Peyer's patch (tissue), 4 donors: Measurements from ENCODE around the gene AUTS2. TPM values are rescaled to one million over a fixed set of nuclear protein-coding genes. Genes with fewer than 3 reads are reported as not detected.

Experiments
- DNase-seq, 3 donors: peaks; one replicate each; pipeline ENCODE4 v3.0.0-alpha.2; 2017 to 2019
- H3K27ac ChIP-seq, 4 donors: fragments of 200-600 bp; sonication (generic); one replicate each; pipeline ENCODE4 v1.5.1; 2016 to 2019
- H3K27me3 ChIP-seq, 2 donors: fragments of 200-600 bp; sonication (generic); one replicate each; pipeline ENCODE4 v1.5.1; 2019
- H3K36me3 ChIP-seq, 3 donors: fragments of 200-600 bp; sonication (generic); one replicate each; pipeline ENCODE4 v1.5.1; 2016 to 2019
- H3K4me1 ChIP-seq, 4 donors: fragments of 200-600 bp; sonication (generic); one replicate each; pipeline ENCODE4 v1.5.1; 2016 to 2019
- H3K4me3 ChIP-seq, 4 donors: fragments of 200-600 bp; sonication (generic); 1 replicate in 3 of 4; 2 replicates in 1 of 4; pipeline ENCODE4 v1.5.1; 2016 to 2019; ENCODE audit warnings: mild to moderate bottlenecking in 1 of 4
- H3K9me3 ChIP-seq, 4 donors: fragments of 200-600 bp; sonication (generic); one replicate each; pipeline ENCODE4 v1.5.1; 2016 to 2019; ENCODE audit warnings: mild to moderate bottlenecking in 1 of 4
- POLR2A ChIP-seq, 2 donors: fragments of 450-650 bp; IDR thresholded peaks; one replicate each; pipeline ENCODE4 v1.5.1; 2017; ENCODE audit warnings: antibody characterized with exemption in 2 of 2, mild to moderate bottlenecking in 2 of 2, moderate library complexity in 2 of 2
- total RNA-seq, 4 donors: library from RNA; depleted of rRNA; stranded (reverse); fragments of >200 nt; gene quantifications; one replicate each; pipeline ENCODE4 v1.1.0, GENCODE V29; 2016
- TF ChIP-seq, protein P1 (sequence below), 6 experiments: fragments of 450-650 bp in 4 of 6; fragments of 200-600 bp in 2 of 6; sonication (generic) in 1 of 6; IDR thresholded peaks; one replicate each; pipeline ENCODE4 v1.5.1; 2017 to 2019; ENCODE audit warnings: antibody characterized with exemption in 6 of 6, mild to moderate bottlenecking in 3 of 6, moderate library complexity in 1 of 6

Gene AUTS2
- total RNA-seq, 4 donors from 2014 or later = 55.9 to 90.0 (median 72.6) TPM

DNA sequence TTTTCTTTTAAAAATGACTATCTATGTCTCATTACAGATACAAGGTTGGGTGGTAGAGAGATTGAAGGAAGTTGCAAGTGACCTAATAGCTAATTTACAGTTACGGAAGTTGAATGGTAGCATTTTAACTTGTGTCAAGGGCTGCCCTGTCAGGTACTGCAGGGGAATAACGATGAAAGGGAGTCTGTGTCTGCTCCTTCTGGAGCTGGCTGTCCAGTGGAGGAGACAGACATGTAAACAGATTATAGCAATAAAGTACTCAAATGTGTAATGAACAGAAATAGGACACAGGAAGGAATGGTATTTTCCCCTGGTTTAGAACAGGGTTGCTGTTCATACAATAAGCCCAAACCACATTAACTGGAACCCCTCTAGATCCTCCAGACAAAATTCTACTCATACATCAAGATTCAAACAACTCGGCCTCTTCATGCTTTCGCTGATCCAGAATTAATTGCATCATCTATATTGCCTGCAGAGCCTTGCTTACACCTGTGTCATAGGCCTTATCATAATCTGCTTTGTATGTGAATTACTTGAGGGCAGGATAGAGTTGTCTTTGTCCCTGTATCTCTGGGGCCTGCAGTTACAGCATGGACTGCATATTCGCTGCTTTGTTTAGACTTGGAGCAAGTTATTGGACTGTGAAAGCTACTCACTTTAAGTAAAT lies 42.8 kb downstream of the AUTS2 start:
- no peaks in the 10 kb centered on the region for H3K9me3 ChIP-seq
- no peak overlapping the region for H3K27ac ChIP-seq
- no peaks in the 10 kb centered on the region for H3K4me1 ChIP-seq
- no peak for DNase-seq
- H3K27me3 ChIP-seq = no peaks in the 10 kb centered on the region
- no peaks in the 10 kb centered on the region for H3K36me3 ChIP-seq
- H3K4me3 ChIP-seq = no peak overlapping the region
- TF ChIP-seq, protein P1, sequence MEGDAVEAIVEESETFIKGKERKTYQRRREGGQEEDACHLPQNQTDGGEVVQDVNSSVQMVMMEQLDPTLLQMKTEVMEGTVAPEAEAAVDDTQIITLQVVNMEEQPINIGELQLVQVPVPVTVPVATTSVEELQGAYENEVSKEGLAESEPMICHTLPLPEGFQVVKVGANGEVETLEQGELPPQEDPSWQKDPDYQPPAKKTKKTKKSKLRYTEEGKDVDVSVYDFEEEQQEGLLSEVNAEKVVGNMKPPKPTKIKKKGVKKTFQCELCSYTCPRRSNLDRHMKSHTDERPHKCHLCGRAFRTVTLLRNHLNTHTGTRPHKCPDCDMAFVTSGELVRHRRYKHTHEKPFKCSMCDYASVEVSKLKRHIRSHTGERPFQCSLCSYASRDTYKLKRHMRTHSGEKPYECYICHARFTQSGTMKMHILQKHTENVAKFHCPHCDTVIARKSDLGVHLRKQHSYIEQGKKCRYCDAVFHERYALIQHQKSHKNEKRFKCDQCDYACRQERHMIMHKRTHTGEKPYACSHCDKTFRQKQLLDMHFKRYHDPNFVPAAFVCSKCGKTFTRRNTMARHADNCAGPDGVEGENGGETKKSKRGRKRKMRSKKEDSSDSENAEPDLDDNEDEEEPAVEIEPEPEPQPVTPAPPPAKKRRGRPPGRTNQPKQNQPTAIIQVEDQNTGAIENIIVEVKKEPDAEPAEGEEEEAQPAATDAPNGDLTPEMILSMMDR (IDR thresholded peaks at IDR 0.05) = no peak
- TF ChIP-seq POLR2A (IDR thresholded peaks at IDR 0.05) = no peak

DNA sequence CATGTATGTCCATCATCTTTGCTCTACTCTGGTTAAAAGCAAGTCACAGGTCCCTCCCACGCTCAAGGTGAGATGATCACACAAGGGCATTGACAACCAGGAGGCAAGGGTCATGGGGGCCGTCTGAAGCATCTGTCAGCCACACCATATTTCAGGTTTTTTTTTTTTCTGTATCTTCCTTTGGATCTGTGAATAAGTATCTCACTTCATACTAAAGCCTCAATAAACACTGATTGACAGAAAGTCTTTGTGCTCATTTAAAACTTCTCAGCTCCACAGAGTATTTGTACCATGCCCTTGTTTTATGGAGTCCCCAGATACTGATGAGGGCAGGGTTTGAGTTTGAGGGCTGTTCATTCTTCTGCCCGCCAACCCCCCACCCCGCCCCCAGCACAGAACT lies 45.0 kb downstream of the AUTS2 start:
- H3K4me3 ChIP-seq = no peak overlapping the region
- DNase-seq = no peak
- H3K27ac ChIP-seq = no peak overlapping the region
- H3K36me3 ChIP-seq = no peaks in the 10 kb centered on the region
- H3K27me3 ChIP-seq = no peaks in the 10 kb centered on the region
- no peaks in the 10 kb centered on the region for H3K9me3 ChIP-seq
- TF ChIP-seq, protein P1 (IDR thresholded peaks at IDR 0.05) = no peak
- TF ChIP-seq POLR2A (IDR thresholded peaks at IDR 0.05) = no peak
- no peaks in the 10 kb centered on the region for H3K4me1 ChIP-seq

DNA sequence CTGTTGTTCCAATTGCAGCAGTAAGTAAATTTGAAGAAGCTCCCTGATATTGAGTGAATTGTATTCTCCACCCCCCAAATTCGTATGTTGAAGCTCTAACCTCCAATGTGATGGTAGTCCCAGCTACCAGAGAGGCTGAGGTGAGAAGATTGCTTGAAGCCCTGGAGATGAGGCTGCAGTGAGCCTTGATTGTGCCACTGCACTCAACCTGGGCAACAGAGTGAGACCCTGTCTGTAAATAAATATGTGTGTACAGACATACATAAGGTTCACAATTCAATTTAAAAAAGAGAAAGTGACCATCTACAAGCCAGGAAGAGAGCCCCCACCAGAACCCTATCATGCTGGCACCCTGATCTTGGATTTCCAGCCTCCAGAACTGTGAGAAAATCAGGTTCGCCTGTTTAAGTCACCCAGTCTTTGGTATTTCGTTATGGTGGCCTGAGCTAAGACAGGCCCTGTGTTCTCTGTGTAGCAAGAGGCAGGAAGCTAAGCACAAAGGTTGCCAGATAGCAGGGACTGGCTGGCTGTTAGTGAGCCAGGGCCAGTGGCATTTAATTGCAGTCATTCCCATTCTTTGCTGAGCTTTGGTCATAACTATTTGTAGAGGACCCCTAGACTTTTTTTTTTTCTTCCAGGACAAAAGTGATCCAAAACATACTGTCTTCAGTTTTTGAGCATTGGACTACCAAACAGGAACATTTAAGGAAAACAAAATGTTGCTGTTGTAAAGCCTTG lies 45.6 kb downstream of the AUTS2 start:
- no peaks in the 10 kb centered on the region for H3K4me1 ChIP-seq
- H3K36me3 ChIP-seq = no peaks in the 10 kb centered on the region
- H3K27ac ChIP-seq = no peak overlapping the region
- H3K27me3 ChIP-seq = no peaks in the 10 kb centered on the region
- H3K4me3 ChIP-seq = no peak overlapping the region
- H3K9me3 ChIP-seq = no peaks in the 10 kb centered on the region
- no peak for DNase-seq
- TF ChIP-seq, protein P1 (IDR thresholded peaks at IDR 0.05) = no peak
- TF ChIP-seq POLR2A (IDR thresholded peaks at IDR 0.05) = no peak

DNA sequence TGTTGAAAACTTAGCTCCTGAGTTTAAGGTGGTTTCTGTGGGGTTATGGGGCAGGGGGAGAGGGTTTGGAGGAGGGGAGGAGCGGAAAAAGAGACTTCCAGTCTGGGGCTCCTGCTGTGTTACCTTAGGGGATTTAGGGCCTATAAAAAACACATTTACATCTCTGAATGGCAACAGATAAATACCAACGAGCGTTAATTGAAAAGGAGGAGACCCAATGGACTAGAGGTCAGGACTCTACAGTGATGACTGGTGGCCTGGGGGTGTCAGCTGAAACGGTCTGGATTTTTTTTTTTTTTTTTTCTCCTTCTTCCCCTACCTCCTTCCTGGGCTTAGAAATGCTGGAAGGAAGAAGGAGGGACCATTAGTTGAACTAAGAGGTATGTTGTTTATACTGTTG lies 47.4 kb downstream of the AUTS2 start:
- no peak for DNase-seq
- H3K27me3 ChIP-seq = no peaks in the 10 kb centered on the region
- H3K36me3 ChIP-seq = no peaks in the 10 kb centered on the region
- no peak overlapping the region for H3K4me3 ChIP-seq
- no peaks in the 10 kb centered on the region for H3K4me1 ChIP-seq
- no peaks in the 10 kb centered on the region for H3K9me3 ChIP-seq
- no peak for TF ChIP-seq POLR2A (IDR thresholded peaks at IDR 0.05)
- TF ChIP-seq, protein P1 (IDR thresholded peaks at IDR 0.05) = no peak
- H3K27ac ChIP-seq = no peak overlapping the region

- H3K9me3 ChIP-seq = no peaks in the 10 kb centered on the region
Measured at GRCh38 chr7:69651101-69651590, 52.9 kb downstream of the AUTS2 start.

More at GRCh38 chr7:69651101-69651590, 52.9 kb downstream of the AUTS2 start:
- Histone ChIP-seq H3K27me3 (no peaks in the 10 kb centered on the region), H3K4me3 (no peak overlapping the region), H3K36me3 (no peaks in the 10 kb centered on the region), H3K4me1 (no peaks in the 10 kb centered on the region), H3K27ac (no peak overlapping the region)
- no peak for TF ChIP-seq POLR2A (IDR thresholded peaks at IDR 0.05)
- no peak for DNase-seq
